ENCODE results near the gene ADGRG1. TPM values are rescaled to one million over a fixed set of nuclear protein-coding genes. Genes with fewer than 3 reads are reported as not detected.
A peak's percentile ranks its signal among the peaks of the same experiment; 100 is the strongest.

Gene ADGRG1
- total RNA-seq, 1 donor from 2014 or later, result 13.9 TPM

DNA sequence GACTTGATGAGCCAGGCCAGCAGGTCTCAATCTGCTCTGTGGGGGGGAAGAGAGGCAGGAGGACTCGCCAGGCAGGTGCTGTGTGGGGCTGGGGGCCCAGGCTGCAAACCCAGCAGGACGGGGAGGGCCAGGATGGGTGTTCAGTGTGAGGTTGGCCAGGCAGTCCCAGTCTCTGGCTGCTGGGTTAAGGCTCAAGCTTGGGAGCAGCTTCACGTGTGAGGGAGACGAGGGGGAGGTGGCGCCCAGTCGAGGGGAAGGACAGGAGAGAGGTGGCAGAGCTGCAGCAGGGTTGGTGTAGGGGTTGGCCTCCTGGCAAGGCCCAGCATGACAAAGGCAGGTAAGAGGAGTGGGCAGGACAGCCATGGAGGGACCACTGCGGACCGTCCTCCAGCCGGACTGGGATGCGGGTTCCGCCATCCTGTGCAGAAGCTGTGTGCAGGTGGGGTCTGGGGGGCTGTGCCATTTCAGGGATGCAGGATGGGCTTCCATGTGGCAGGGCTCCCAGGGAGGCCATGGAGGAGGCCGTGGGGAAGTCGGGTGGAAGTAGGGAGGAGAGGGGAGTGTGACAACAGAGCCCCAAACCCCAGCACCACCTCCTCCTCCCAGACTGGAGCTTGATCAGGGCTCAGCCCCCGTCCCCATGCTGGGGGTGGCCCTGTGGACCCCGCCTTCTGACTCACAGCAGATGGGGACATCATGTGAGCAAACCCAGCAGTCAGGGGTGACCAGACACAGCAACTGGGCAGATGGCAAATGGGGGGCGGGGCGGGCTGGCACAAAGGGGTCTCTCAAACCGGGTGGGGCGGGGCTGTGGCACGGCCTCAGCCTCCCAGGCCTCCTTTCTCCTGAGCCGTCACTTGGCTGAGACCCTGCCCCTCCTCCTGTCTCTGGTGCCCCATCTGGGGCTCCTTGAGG lies 2.8 kb downstream of the ADGRG1 start:
- no peaks in the 10 kb centered on the region for H3K27me3 ChIP-seq (ENCODE audit: insufficient read depth, low read length)
- H3K4me1 ChIP-seq (ENCODE audit: insufficient read depth, low read length), result peaks cover 39% of the 10 kb centered on the region
- H4K20me1 ChIP-seq (ENCODE audit: insufficient read depth, low read length), result no peaks in the 10 kb centered on the region
- Mint-ChIP-seq H3K36me3 (ENCODE audit: low read depth, unreplicated experiment) (no peaks in the 10 kb centered on the region), H3K27ac (ENCODE audit: unreplicated experiment) (no peak overlapping the region), H3K4me3 (ENCODE audit: unreplicated experiment) (no peak overlapping the region), H3K9me3 (ENCODE audit: unreplicated experiment) (peaks cover 3% of the 10 kb centered on the region), H3K27me3 (ENCODE audit: low read depth, unreplicated experiment) (peaks cover 13% of the 10 kb centered on the region), H3K4me1 (ENCODE audit: low read depth, unreplicated experiment) (peaks cover 14% of the 10 kb centered on the region)
- H3K79me2 ChIP-seq (ENCODE audit: insufficient read depth, low read length), result no peaks in the 10 kb centered on the region
- FAIRE-seq (no peak), DNase-seq (ENCODE audit: low read depth) (no peak)
- H3K36me3 ChIP-seq (ENCODE audit: insufficient read depth, low read length), result no peaks in the 10 kb centered on the region
- TF ChIP-seq EZH2 (IDR thresholded peaks at IDR 0.05; ENCODE audit: insufficient read depth, low read length), result no peak
- TF ChIP-seq, protein P1, sequence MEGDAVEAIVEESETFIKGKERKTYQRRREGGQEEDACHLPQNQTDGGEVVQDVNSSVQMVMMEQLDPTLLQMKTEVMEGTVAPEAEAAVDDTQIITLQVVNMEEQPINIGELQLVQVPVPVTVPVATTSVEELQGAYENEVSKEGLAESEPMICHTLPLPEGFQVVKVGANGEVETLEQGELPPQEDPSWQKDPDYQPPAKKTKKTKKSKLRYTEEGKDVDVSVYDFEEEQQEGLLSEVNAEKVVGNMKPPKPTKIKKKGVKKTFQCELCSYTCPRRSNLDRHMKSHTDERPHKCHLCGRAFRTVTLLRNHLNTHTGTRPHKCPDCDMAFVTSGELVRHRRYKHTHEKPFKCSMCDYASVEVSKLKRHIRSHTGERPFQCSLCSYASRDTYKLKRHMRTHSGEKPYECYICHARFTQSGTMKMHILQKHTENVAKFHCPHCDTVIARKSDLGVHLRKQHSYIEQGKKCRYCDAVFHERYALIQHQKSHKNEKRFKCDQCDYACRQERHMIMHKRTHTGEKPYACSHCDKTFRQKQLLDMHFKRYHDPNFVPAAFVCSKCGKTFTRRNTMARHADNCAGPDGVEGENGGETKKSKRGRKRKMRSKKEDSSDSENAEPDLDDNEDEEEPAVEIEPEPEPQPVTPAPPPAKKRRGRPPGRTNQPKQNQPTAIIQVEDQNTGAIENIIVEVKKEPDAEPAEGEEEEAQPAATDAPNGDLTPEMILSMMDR (IDR thresholded peaks at IDR 0.05; ENCODE audit: insufficient read depth, low read depth, low read length), result no peak
- no peak overlapping the region for H3K9ac ChIP-seq (ENCODE audit: low read length)
- no peak overlapping the region for H3K4me3 ChIP-seq (ENCODE audit: insufficient read depth, low read depth, low read length)
- no peak overlapping the region for H3K27ac ChIP-seq (ENCODE audit: low read depth, low read length)
- H3K4me2 ChIP-seq (ENCODE audit: low read length), result no peak overlapping the region
- no peak overlapping the region for H2AFZ ChIP-seq (ENCODE audit: low read depth, low read length)
- no peaks in the 10 kb centered on the region for H3K9me3 ChIP-seq (ENCODE audit: insufficient read depth, low read depth, low read length)

DNA sequence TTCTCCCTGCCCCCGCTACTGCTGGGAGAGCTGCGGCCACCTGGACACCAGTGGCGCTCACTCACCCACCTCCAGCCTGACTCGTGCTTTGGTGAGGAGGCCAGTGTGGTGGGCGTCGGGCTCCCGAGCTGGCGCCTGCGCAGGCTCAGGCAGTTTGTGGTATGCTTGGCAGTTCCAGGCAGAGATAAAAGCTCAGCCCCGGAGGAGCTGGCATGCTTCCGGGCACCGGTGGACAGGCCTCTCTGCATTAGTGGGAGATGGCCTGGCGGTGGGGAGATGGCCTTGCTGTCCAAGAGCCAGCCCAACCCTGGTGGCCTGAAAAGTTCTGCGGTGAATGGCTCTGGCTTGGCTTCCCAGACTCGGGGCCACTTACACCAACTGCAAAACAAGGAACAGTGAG lies 4.1 kb downstream of the ADGRG1 start:
- no peak for FAIRE-seq
- peak; percentile 43 for DNase-seq (ENCODE audit: low read depth)
- Histone ChIP-seq H3K79me2 (ENCODE audit: insufficient read depth, low read length) (no peaks in the 10 kb centered on the region), H3K4me3 (ENCODE audit: insufficient read depth, low read depth, low read length) (no peak overlapping the region), H3K9ac (ENCODE audit: low read length) (no peak overlapping the region), H3K27me3 (ENCODE audit: insufficient read depth, low read length) (peaks cover 4% of the 10 kb centered on the region), H3K36me3 (ENCODE audit: insufficient read depth, low read length) (no peaks in the 10 kb centered on the region), H3K27ac (ENCODE audit: low read depth, low read length) (no peak overlapping the region), H2AFZ (ENCODE audit: low read depth, low read length) (no peak overlapping the region), H3K4me2 (ENCODE audit: low read length) (peak overlapping the region; percentile 14), H3K9me3 (ENCODE audit: insufficient read depth, low read depth, low read length) (no peaks in the 10 kb centered on the region), H4K20me1 (ENCODE audit: insufficient read depth, low read length) (no peaks in the 10 kb centered on the region), H3K4me1 (ENCODE audit: insufficient read depth, low read length) (peaks cover 32% of the 10 kb centered on the region)
- Mint-ChIP-seq H3K36me3 (ENCODE audit: low read depth, unreplicated experiment) (no peaks in the 10 kb centered on the region), H3K27me3 (ENCODE audit: low read depth, unreplicated experiment) (peaks cover 20% of the 10 kb centered on the region), H3K27ac (ENCODE audit: unreplicated experiment) (no peak overlapping the region), H3K4me3 (ENCODE audit: unreplicated experiment) (no peak overlapping the region), H3K4me1 (ENCODE audit: low read depth, unreplicated experiment) (peaks cover 20% of the 10 kb centered on the region), H3K9me3 (ENCODE audit: unreplicated experiment) (peaks cover 3% of the 10 kb centered on the region)
- TF ChIP-seq, protein P1 (IDR thresholded peaks at IDR 0.05; ENCODE audit: insufficient read depth, low read depth, low read length), result no peak
- TF ChIP-seq EZH2 (IDR thresholded peaks at IDR 0.05; ENCODE audit: insufficient read depth, low read length), result no peak
